ENCODE results near the gene HOXB1. TPM values are rescaled to one million over a fixed set of nuclear protein-coding genes. Genes with fewer than 3 reads are reported as not detected.
"Not testable (repeated sequence)": the region's sequence is repeated elsewhere in the genome, so short reads cannot be mapped to it uniquely, and the experiment has no call there.

The HOXB1 gene
- total RNA-seq, 1 donor from 2014 or later, result not detected

- no peak for DNase-seq
- H3K9me3 Mint-ChIP-seq, result no peaks in the 10 kb centered on the region
- H3K4me1 Mint-ChIP-seq, result peaks cover 13% of the 10 kb centered on the region
- peaks cover 4% of the 10 kb centered on the region for H3K36me3 Mint-ChIP-seq (ENCODE audit: low read depth)
- intact Hi-C loops (cut with micrococcal nuclease), result no loop called here
- no peak overlapping the region for H3K4me3 Mint-ChIP-seq
- H3K27me3 Mint-ChIP-seq, result peaks cover 4% of the 10 kb centered on the region
- H3K27ac Mint-ChIP-seq, result no peak overlapping the region
Observed at GRCh38 chr17:48537316-48537715, 6.5 kb upstream of the HOXB1 start.

GRCh38 chr17:48535793-48536559, 5.2 kb upstream of the HOXB1 start:
- H3K9me3 Mint-ChIP-seq; H3K27ac Mint-ChIP-seq; H3K4me1 Mint-ChIP-seq; H3K36me3 Mint-ChIP-seq (ENCODE audit: low read depth); DNase-seq; H3K27me3 Mint-ChIP-seq; intact Hi-C loops (cut with micrococcal nuclease); H3K4me3 Mint-ChIP-seq: not testable (repeated sequence)

GRCh38 chr17:48532261-48532660, 1.4 kb upstream of the HOXB1 start:
- no peaks in the 10 kb centered on the region for H3K9me3 Mint-ChIP-seq
- H3K27me3 Mint-ChIP-seq, result peaks cover 18% of the 10 kb centered on the region
- no peak for DNase-seq
- intact Hi-C loops (cut with micrococcal nuclease), result no loop called here
- H3K27ac Mint-ChIP-seq, result no peak overlapping the region
- no peaks in the 10 kb centered on the region for H3K36me3 Mint-ChIP-seq (ENCODE audit: low read depth)
- H3K4me3 Mint-ChIP-seq, result no peak overlapping the region
- peaks cover 1% of the 10 kb centered on the region for H3K4me1 Mint-ChIP-seq

GRCh38 chr17:48530208-48530886, 464 bp downstream of the HOXB1 start:
- Mint-ChIP-seq H3K36me3 (ENCODE audit: low read depth) (peaks cover 5% of the 10 kb centered on the region), H3K27me3 (peaks cover 31% of the 10 kb centered on the region), H3K9me3 (no peaks in the 10 kb centered on the region), H3K27ac (no peak overlapping the region), H3K4me1 (peaks cover 7% of the 10 kb centered on the region), H3K4me3 (no peak overlapping the region)
- no peak for DNase-seq
- intact Hi-C loops (cut with micrococcal nuclease), result no loop called here

GRCh38 chr17:48529683-48530009, 1.2 kb downstream of the HOXB1 start:
- H3K4me3 Mint-ChIP-seq, result no peak overlapping the region
- H3K27me3 Mint-ChIP-seq, result peaks cover 37% of the 10 kb centered on the region
- intact Hi-C loops (cut with micrococcal nuclease), result no loop called here
- no peak overlapping the region for H3K27ac Mint-ChIP-seq
- DNase-seq, result no peak
- peaks cover 5% of the 10 kb centered on the region for H3K36me3 Mint-ChIP-seq (ENCODE audit: low read depth)
- H3K4me1 Mint-ChIP-seq, result peaks cover 10% of the 10 kb centered on the region
- H3K9me3 Mint-ChIP-seq, result no peaks in the 10 kb centered on the region

DNA sequence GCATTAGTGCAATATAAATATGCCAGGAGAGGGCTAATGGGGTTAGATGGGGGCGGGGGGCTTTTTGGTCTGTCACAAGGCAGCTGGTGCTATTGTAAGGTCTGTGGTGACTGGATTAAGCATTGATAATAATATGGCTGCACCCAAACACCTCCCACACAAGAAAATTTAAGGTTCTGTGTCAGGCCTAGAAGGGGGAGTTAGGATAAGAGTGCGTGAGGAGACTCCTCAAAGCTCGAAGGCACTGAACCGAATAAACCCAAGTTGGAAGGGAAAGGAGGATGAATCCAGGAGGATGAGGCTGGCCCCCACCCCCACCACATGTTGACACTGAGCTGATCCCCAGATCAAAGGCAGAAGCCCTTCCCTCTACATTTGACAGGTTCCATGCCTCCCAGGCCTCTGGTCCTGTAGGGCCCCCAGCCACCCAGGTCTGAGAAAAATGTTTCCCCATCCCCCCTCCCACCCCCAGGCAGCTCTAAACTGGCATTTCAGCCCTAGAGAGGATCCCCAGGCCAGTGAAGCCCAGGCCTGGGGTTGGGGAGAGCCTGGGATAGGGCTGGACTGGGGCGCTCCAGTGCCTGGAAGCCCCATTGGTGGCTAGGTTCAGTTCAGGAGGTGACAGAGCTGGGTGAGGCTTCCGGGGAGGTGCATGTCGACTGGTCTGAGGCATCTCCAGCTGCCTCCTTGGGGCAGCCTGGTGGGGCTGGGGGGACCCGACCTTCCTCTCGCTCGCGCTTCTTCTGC, 1.7 kb downstream of the HOXB1 start:
- Mint-ChIP-seq H3K36me3 (ENCODE audit: low read depth) (peaks cover 5% of the 10 kb centered on the region), H3K27me3 (peaks cover 42% of the 10 kb centered on the region), H3K9me3 (no peaks in the 10 kb centered on the region), H3K27ac (no peak overlapping the region), H3K4me1 (peaks cover 10% of the 10 kb centered on the region), H3K4me3 (no peak overlapping the region)
- DNase-seq, result no peak
- intact Hi-C loops (cut with micrococcal nuclease), result no loop called here

DNA sequence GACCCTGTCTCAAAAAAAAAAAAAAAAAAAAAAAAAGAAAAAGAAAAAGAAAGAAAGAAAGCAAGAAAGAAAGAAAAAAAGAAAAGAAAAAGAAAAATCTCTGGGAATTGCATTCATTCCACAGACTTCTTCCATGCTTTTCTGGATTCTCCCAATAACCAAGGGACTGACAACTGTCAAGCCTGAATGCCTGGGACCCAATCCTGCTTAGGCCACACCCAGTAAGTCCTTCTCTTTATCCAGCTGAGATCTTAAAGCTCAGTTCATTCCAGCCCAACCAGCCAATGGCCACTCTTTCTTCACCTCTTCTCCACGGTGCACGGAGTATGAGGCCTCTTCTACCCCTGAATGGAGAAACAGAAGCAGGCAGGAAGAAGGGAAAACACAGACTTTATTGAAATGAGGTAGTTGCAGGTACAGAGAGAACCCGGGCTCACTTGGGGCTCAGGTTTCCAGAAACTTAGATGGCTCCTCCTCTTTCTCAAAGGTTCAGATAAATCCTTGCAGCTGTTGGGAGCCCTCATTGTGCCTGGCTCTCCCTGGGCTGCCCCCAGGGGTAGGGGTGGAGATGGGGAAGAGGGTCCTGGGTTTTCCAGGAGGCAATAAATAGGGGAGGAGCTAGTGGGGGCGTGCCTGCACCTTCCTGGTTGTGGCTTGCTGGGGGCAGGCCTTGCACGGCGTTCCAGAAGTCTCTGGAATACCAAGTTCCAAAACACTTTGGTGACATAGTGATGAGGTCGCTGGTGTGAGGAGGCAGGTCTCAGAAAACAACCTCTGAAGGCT, 2.5 kb downstream of the HOXB1 start:
- intact Hi-C loops (cut with micrococcal nuclease), result no loop called here
- Mint-ChIP-seq H3K27ac (no peak overlapping the region), H3K36me3 (ENCODE audit: low read depth) (peaks cover 5% of the 10 kb centered on the region), H3K4me3 (no peak overlapping the region), H3K4me1 (peaks cover 9% of the 10 kb centered on the region), H3K27me3 (peaks cover 47% of the 10 kb centered on the region), H3K9me3 (no peaks in the 10 kb centered on the region)
- no peak for DNase-seq

- no peak overlapping the region for H3K27ac Mint-ChIP-seq
- H3K4me1 Mint-ChIP-seq, result peaks cover 9% of the 10 kb centered on the region
- intact Hi-C loops (cut with micrococcal nuclease), result no loop called here
- H3K9me3 Mint-ChIP-seq, result no peaks in the 10 kb centered on the region
- H3K27me3 Mint-ChIP-seq, result peaks cover 50% of the 10 kb centered on the region
- DNase-seq, result no peak
- H3K4me3 Mint-ChIP-seq, result no peak overlapping the region
- H3K36me3 Mint-ChIP-seq (ENCODE audit: low read depth), result peaks cover 5% of the 10 kb centered on the region
Observed at GRCh38 chr17:48527547-48527932, 3.3 kb downstream of the HOXB1 start.

- Mint-ChIP-seq H3K4me3 (no peak overlapping the region), H3K36me3 (ENCODE audit: low read depth) (peaks cover 5% of the 10 kb centered on the region), H3K27me3 (peaks cover 52% of the 10 kb centered on the region), H3K4me1 (peaks cover 9% of the 10 kb centered on the region), H3K9me3 (no peaks in the 10 kb centered on the region), H3K27ac (no peak overlapping the region)
- intact Hi-C loops (cut with micrococcal nuclease), result no loop called here
- DNase-seq, result no peak
Observed at GRCh38 chr17:48526608-48527546, 3.9 kb downstream of the HOXB1 start.

DNA sequence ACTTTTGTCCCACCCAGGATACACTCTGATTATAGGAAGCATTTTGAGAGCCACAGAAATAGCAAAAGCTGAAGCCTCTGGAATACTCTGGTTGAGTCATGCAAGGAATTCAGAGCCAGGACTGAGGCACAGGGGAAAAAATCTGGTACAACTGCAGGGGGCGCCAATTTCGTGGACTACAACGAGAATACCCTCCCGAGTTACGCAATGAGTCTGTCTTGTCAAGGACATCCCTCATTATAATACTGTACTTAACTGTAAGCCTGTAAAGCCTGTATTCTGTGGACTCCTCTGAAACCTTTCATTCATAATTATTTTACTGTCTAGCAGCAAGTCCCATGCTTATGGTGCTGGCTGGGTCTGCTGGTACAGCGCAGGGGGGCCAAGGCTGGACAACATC, 7.8 kb downstream of the HOXB1 start:
- peaks cover 5% of the 10 kb centered on the region for H3K36me3 Mint-ChIP-seq (ENCODE audit: low read depth)
- H3K27ac Mint-ChIP-seq, result no peak overlapping the region
- intact Hi-C loops (cut with micrococcal nuclease), result no loop called here
- peaks cover 13% of the 10 kb centered on the region for H3K4me1 Mint-ChIP-seq
- H3K9me3 Mint-ChIP-seq, result no peaks in the 10 kb centered on the region
- H3K27me3 Mint-ChIP-seq, result peaks cover 44% of the 10 kb centered on the region
- no peak for DNase-seq
- H3K4me3 Mint-ChIP-seq, result no peak overlapping the region

DNA sequence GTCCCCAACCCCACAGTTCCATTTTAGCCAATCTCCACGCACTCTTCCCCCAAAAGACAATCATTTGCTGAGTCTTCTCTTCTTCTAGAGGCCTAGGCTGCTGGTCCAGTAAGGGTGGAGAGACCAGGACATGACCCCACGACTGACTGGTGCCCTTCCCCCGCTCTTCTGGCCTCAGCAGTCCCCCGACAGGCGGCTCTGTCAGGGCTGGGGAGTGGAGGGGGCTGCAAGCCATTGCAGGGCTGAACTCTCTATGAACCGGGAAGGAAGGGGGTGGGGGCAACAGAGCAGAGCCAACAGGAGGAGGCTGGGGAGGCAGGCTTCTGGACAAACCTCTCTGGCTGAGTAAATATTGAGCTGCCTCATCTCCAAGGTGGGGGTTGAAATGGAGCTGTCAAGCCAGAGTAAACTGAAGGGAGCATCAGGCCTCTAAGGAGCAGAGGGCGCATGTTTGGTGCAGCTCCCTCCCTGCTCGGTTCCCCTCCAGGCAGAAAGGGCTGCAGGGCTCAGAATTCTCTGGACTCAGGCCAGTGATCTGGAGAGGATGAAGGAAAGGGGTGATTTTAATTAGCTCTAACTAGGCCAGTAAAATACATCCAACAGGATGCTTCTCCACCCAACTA, 8.7 kb downstream of the HOXB1 start:
- H3K27ac Mint-ChIP-seq, result no peak overlapping the region
- H3K36me3 Mint-ChIP-seq (ENCODE audit: low read depth), result peaks cover 5% of the 10 kb centered on the region
- H3K9me3 Mint-ChIP-seq, result no peaks in the 10 kb centered on the region
- H3K27me3 Mint-ChIP-seq, result peaks cover 47% of the 10 kb centered on the region
- H3K4me3 Mint-ChIP-seq, result no peak overlapping the region
- intact Hi-C loops (cut with micrococcal nuclease), result no loop called here
- no peak for DNase-seq
- H3K4me1 Mint-ChIP-seq, result peaks cover 19% of the 10 kb centered on the region

- Mint-ChIP-seq H3K4me1 (peaks cover 16% of the 10 kb centered on the region), H3K9me3 (no peaks in the 10 kb centered on the region), H3K36me3 (ENCODE audit: low read depth) (peaks cover 2% of the 10 kb centered on the region), H3K4me3 (no peak overlapping the region), H3K27me3 (peaks cover 47% of the 10 kb centered on the region), H3K27ac (no peak overlapping the region)
- intact Hi-C loops (cut with micrococcal nuclease), result no loop called here
- DNase-seq, result no peak
Observed at GRCh38 chr17:48520631-48521079, 10.2 kb downstream of the HOXB1 start.
